SU-DHL-6 (cell line): Measurements from ENCODE around the gene ARL8B.
"Not testable (repeated sequence)": the region's sequence is repeated elsewhere in the genome, so short reads cannot be mapped to it uniquely, and the experiment has no call there.

ENCODE experiments used
- H2AFZ ChIP-seq: fragments of 200-600 bp; sonication (generic); 2 replicates; pipeline ENCODE4 v1.6.1; 2014; ENCODE audit warnings: low read depth, mild to moderate bottlenecking, moderate library complexity, mixed read lengths, antibody characterized with exemption, low read length; ENCODE audit not compliant: severe bottlenecking
- H3F3A ChIP-seq: fragments of 200-600 bp; shearing (Covaris generic); 2 replicates; pipeline ENCODE4 v1.6.0; 2016; ENCODE audit warnings: antibody characterized with exemption, mild to moderate bottlenecking; ENCODE audit not compliant: insufficient read depth
- H3K27ac ChIP-seq: fragments of 200-600 bp; sonication (generic); 2 replicates; pipeline ENCODE4 v1.5.1; 2016; ENCODE audit warnings: low read depth, mild to moderate bottlenecking, low read length, moderate library complexity, mixed read lengths
- H3K27me3 ChIP-seq: fragments of 200-600 bp; sonication (generic), shearing (Covaris generic); 2 replicates; pipeline ENCODE4 v1.6.0; 2014; ENCODE audit warnings: mild to moderate bottlenecking, low read length
- H3K36me3 ChIP-seq: fragments of 200-600 bp; sonication (generic); 2 replicates; pipeline ENCODE4 v1.6.1; 2014; ENCODE audit warnings: mild to moderate bottlenecking, low read length, mixed read lengths
- H3K4me2 ChIP-seq: fragments of 300-600, 200-600 bp; shearing (Covaris generic), sonication (generic); 2 replicates; pipeline ENCODE4 v1.6.0; 2014; ENCODE audit warnings: low read length, low read depth, mild to moderate bottlenecking; ENCODE audit not compliant: poor library complexity, severe bottlenecking
- H3K4me3 ChIP-seq: fragments of 200-600 bp; sonication (generic); 2 replicates; pipeline ENCODE4 v1.5.1; 2014; ENCODE audit warnings: antibody characterized with exemption, low read length, mild to moderate bottlenecking, mixed read lengths; ENCODE audit not compliant: insufficient read depth, poor library complexity, severe bottlenecking
- H3K79me2 ChIP-seq: fragments of 200-600 bp; sonication (generic); 2 replicates; pipeline ENCODE4 v1.6.1; 2014; ENCODE audit warnings: mild to moderate bottlenecking, low read length, moderate library complexity; ENCODE audit not compliant: insufficient read depth
- H3K9ac ChIP-seq: fragments of 200-600 bp; sonication (generic); 2 replicates; pipeline ENCODE4 v1.7.0; 2014; ENCODE audit warnings: mild to moderate bottlenecking, low read length
- H3K9me2 ChIP-seq: fragments of 200-600 bp; sonication (generic); replicated peaks from 2 replicates; pipeline ENCODE4 v1.6.1; 2014; ENCODE audit warnings: low read length; ENCODE audit not compliant: insufficient read depth
- H3K9me3 ChIP-seq: fragments of 200-600 bp; sonication (generic); 2 replicates; pipeline ENCODE4 v1.6.1; 2014; ENCODE audit warnings: low read length, mixed read lengths; ENCODE audit not compliant: insufficient read depth
- H4K20me1 ChIP-seq: fragments of 200-600 bp; sonication (generic); 2 replicates; pipeline ENCODE4 v1.6.1; 2014; ENCODE audit warnings: low read depth, mild to moderate bottlenecking, antibody characterized with exemption, low read length, moderate library complexity, mixed read lengths
- EZH2phosphoT487 ChIP-seq: fragments of 200-600 bp; sonication (generic), shearing (Covaris generic); conservative IDR thresholded peaks from 2 replicates; pipeline ENCODE4 v1.6.1; 2018; ENCODE audit warnings: mild to moderate bottlenecking, antibody characterized with exemption, low read length, moderate library complexity, mixed read lengths
- TF ChIP-seq, protein P1 (sequence below): fragments of 200-600 bp; sonication (generic); IDR thresholded peaks from one replicate; pipeline ENCODE4 v1.5.1; 2017; ENCODE audit warnings: antibody characterized with exemption, mild to moderate bottlenecking, low read length, moderate library complexity; ENCODE audit not compliant: insufficient read depth, poor library complexity, severe bottlenecking

ARL8B gene

DNA sequence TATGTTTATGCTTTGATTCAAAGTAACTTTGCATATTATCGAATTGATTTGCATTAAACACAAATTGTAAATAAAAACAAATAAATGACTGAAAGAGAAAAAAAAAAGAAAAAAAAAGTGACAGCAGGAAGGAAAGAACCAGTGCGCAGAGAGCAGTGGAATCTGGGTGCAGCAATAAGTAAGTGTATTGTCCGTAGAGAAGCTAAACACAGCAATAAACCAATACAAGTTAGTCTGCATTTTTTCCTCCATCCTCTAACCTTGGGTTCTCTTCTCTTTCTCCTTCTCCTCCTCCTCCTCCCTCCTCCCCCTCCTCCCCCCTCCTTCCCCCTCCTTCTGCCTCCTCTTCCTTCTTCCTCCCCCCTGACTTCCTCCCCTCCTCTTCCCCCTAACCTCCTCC, 18.3 kb upstream of the ARL8B start:
- no peak overlapping the region for H3K27ac ChIP-seq
- H3K9me3 ChIP-seq: no peaks in the 10 kb centered on the region
- no peaks in the 10 kb centered on the region for H3F3A ChIP-seq
- no peaks in the 10 kb centered on the region for H3K27me3 ChIP-seq
- H2AFZ ChIP-seq: no peak overlapping the region
- H3K9ac ChIP-seq: no peak overlapping the region
- H4K20me1 ChIP-seq: no peaks in the 10 kb centered on the region
- no peaks in the 10 kb centered on the region for H3K36me3 ChIP-seq
- H3K4me2 ChIP-seq: no peak overlapping the region
- no peak overlapping the region for H3K4me3 ChIP-seq
- TF ChIP-seq EZH2phosphoT487: no peak
- TF ChIP-seq, protein P1, sequence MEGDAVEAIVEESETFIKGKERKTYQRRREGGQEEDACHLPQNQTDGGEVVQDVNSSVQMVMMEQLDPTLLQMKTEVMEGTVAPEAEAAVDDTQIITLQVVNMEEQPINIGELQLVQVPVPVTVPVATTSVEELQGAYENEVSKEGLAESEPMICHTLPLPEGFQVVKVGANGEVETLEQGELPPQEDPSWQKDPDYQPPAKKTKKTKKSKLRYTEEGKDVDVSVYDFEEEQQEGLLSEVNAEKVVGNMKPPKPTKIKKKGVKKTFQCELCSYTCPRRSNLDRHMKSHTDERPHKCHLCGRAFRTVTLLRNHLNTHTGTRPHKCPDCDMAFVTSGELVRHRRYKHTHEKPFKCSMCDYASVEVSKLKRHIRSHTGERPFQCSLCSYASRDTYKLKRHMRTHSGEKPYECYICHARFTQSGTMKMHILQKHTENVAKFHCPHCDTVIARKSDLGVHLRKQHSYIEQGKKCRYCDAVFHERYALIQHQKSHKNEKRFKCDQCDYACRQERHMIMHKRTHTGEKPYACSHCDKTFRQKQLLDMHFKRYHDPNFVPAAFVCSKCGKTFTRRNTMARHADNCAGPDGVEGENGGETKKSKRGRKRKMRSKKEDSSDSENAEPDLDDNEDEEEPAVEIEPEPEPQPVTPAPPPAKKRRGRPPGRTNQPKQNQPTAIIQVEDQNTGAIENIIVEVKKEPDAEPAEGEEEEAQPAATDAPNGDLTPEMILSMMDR: no peak
- H3K79me2 ChIP-seq: no peaks in the 10 kb centered on the region
- no peaks in the 10 kb centered on the region for H3K9me2 ChIP-seq

DNA sequence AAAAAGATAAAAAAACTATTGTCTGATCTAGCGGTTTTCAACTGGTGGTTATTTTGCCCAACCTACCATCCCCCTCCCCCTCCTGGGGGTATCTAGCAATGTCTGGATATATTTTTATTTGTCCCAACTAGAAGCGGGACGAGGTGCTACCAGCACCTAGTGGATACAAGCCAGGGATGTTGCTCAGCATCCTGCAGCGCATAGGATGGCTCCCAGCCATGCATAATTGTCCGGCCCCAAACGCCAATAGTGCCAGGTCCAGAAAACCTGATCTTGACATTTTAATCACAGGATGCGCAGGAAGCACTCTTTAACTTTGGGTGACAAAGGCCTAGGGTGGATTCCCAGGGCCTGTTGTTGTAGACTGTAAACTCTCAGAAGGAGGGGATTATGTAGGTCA, 17.0 kb upstream of the ARL8B start:
- Histone ChIP-seq H3K4me3 (no peak overlapping the region), H3F3A (no peaks in the 10 kb centered on the region), H3K9ac (no peak overlapping the region), H3K4me2 (no peak overlapping the region), H3K79me2 (no peaks in the 10 kb centered on the region), H3K36me3 (no peaks in the 10 kb centered on the region), H3K9me2 (no peaks in the 10 kb centered on the region), H2AFZ (no peak overlapping the region), H4K20me1 (no peaks in the 10 kb centered on the region), H3K9me3 (no peaks in the 10 kb centered on the region), H3K27me3 (no peaks in the 10 kb centered on the region), H3K27ac (no peak overlapping the region)
- TF ChIP-seq EZH2phosphoT487: no peak
- TF ChIP-seq, protein P1: no peak

DNA sequence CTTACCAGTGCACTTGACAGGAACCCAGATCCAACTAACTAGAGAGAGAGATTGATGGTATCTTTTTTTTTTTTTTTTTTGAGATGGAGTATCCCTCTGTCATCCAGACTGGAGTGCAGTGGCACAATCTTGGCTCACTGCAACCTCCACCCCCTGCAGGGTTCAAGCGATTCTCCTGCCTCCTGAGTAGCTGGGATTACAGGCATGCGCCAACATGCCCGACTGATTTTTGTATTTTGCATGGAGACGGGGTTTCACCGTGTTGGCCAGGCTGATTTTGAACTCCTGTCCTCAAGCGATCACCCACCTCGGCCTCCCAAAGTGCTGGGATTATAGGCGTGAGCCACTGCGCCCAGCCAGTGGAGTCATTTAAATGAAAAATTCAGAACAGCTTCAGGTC, 15.7 kb upstream of the ARL8B start:
- H3K4me2 ChIP-seq, H3K36me3 ChIP-seq, H3K27ac ChIP-seq, H3K27me3 ChIP-seq, H3K9me2 ChIP-seq, H2AFZ ChIP-seq, H3K9ac ChIP-seq, H3K79me2 ChIP-seq, H3K4me3 ChIP-seq, H3F3A ChIP-seq, H3K9me3 ChIP-seq, H4K20me1 ChIP-seq: not testable (repeated sequence)

DNA sequence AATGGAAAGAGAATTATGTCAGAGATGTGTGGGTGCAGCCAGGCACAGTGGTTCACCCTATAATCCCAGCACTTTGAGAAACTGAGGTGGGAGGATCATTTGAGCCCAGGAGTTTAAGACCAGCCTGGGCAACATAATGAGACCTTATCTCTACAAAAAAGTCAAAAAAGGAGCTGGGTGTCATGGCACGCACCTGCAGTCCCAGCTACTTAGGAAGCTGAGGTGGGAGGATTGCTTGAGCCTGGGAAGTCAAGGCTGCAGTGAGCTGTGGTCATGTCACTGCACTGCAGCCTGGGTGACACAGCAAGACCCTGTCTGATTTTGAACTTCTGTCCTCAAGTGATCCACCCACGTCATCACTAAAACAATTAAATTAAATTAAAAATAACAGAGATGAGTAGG, 15.2 kb upstream of the ARL8B start:
- not testable (repeated sequence) for H3K9ac ChIP-seq, H3K4me3 ChIP-seq, H3K27ac ChIP-seq, H3K27me3 ChIP-seq, H3F3A ChIP-seq, H3K4me2 ChIP-seq, H3K9me3 ChIP-seq, H4K20me1 ChIP-seq, H2AFZ ChIP-seq, H3K36me3 ChIP-seq, H3K79me2 ChIP-seq, H3K9me2 ChIP-seq
